PC-3 (cell line): ENCODE data around the gene GRIA4. TPM values are rescaled to one million over a fixed set of nuclear protein-coding genes. Genes with fewer than 3 reads are reported as not detected.

Experiments
- ATAC-seq: fragments of 200-7000 bp; cut with Tn5 transposase; 2 replicates; pipeline ENCODE4 v1.9.1; 2020; ENCODE audit warnings: mild to moderate bottlenecking, moderate library complexity
- BruUV-seq: library from RNA; stranded (reverse); fragments of 400-500 nt; replicated peaks from 2 replicates; lab custom pipeline; 2021; lab: Mats Ljungman, UMichigan
- CTCF ChIA-PET: fragments of 300-600 bp; sonication (Branson Sonifier 250); formaldehyde crosslinking; loops from one replicate; lab custom pipeline; 2022; ENCODE audit warnings: antibody characterized with exemption; lab: Charles Lee
- POLR2A ChIA-PET: fragments of 300-600 bp; sonication (Branson Sonifier 250); formaldehyde crosslinking; loops from one replicate; lab custom pipeline; 2022; ENCODE audit warnings: antibody characterized with exemption; ENCODE audit not compliant: unreplicated experiment; lab: Charles Lee
- DNase-seq: peaks from one replicate; pipeline ENCODE4 v3.0.0-alpha.2; 2015
- H2AFZ ChIP-seq: fragments of 300-600 bp; sonication (generic); 2 replicates; pipeline ENCODE4 v1.6.0; 2016; ENCODE audit warnings: antibody characterized with exemption, low read length
- H3F3A ChIP-seq: fragments of 300-600 bp; sonication (generic); one replicate; pipeline ENCODE4 v1.6.0; 2017; ENCODE audit warnings: antibody characterized with exemption, low read length, control low read depth, mild to moderate bottlenecking; ENCODE audit not compliant: unreplicated experiment
- H3K27ac ChIP-seq: fragments of 300-600 bp; sonication (generic); 2 replicates; pipeline ENCODE4 v1.5.1; 2016; ENCODE audit warnings: mild to moderate bottlenecking, low read length
- H3K27me3 ChIP-seq: fragments of 300-600 bp; sonication (generic); 2 replicates; pipeline ENCODE4 v1.6.1; 2016; ENCODE audit warnings: low read length, mixed read lengths
- H3K36me3 ChIP-seq: fragments of 300-600 bp; sonication (generic); 2 replicates; pipeline ENCODE4 v1.6.1; 2016; ENCODE audit warnings: low read depth, mixed run types, low read length, mixed read lengths
- H3K4me1 ChIP-seq: fragments of 300-600 bp; sonication (generic); 2 replicates; pipeline ENCODE4 v1.5.1; 2016; ENCODE audit warnings: low read length; ENCODE audit not compliant: insufficient read depth
- H3K4me2 ChIP-seq: fragments of 300-600 bp; sonication (generic); 2 replicates; pipeline ENCODE4 v1.6.0; 2016; ENCODE audit warnings: low read length
- H3K4me3 ChIP-seq: fragments of 300-600 bp; sonication (generic); 2 replicates; pipeline ENCODE4 v1.5.1; 2016; ENCODE audit warnings: mild to moderate bottlenecking, low read length, mixed read lengths
- H3K79me2 ChIP-seq: fragments of 300-600 bp; sonication (generic); 2 replicates; pipeline ENCODE4 v1.6.1; 2017; ENCODE audit warnings: low read length, mixed read lengths
- H3K9ac ChIP-seq: fragments of 300-600 bp; sonication (generic); 2 replicates; pipeline ENCODE4 v1.6.0; 2016; ENCODE audit warnings: mild to moderate bottlenecking, low read length
- H3K9me2 ChIP-seq: fragments of 300-600 bp; sonication (generic); replicated peaks from 2 replicates; pipeline ENCODE4 v1.6.1; 2016; ENCODE audit warnings: mixed run types, low read length, mixed read lengths
- H3K9me3 ChIP-seq: fragments of 300-600 bp; sonication (generic); 2 replicates; pipeline ENCODE4 v1.6.1; 2016; ENCODE audit warnings: low read length, mixed read lengths
- H4K20me1 ChIP-seq: fragments of 300-600 bp; sonication (generic); 2 replicates; pipeline ENCODE4 v1.6.1; 2016; ENCODE audit warnings: low read length, mixed read lengths
- CTCF ChIP-seq: fragments of 300-600 bp; sonication (generic); conservative IDR thresholded peaks from 2 replicates; pipeline ENCODE4 v1.5.1; 2017; ENCODE audit warnings: antibody characterized with exemption, low read depth, mild to moderate bottlenecking, low read length
- EZH2 ChIP-seq: fragments of 300-600 bp; sonication (generic); IDR thresholded peaks from one replicate; pipeline ENCODE4 v1.6.1; 2017; ENCODE audit warnings: antibody characterized with exemption, mild to moderate bottlenecking, low read length; ENCODE audit not compliant: unreplicated experiment
- EZH2phosphoT487 ChIP-seq: fragments of 300-600 bp; sonication (generic); IDR thresholded peaks from 2 replicates; pipeline ENCODE4 v1.6.1; 2018; ENCODE audit warnings: mild to moderate bottlenecking, antibody characterized with exemption, low read length, borderline replicate concordance
- intact Hi-C: fragments of 100-400 bp; cut with micrococcal nuclease; formaldehyde crosslinking; loops from 2 replicates; pipeline ENCODE4 v1.9.0; 2023
- total RNA-seq: library from RNA; depleted of rRNA; stranded (reverse); fragments of >200 nt; gene quantifications from 2 replicates; pipeline ENCODE4 v1.2.3, GENCODE V29; 2014

GRIA4 gene
- total RNA-seq, 1 experiment from 2014 or later, result not detected

- Histone ChIP-seq H3K27ac (no peak overlapping the region), H3K4me1 (peaks cover 21% of the 10 kb centered on the region), H3K9me2 (no peaks in the 10 kb centered on the region), H2AFZ (no peak overlapping the region), H3F3A (no peaks in the 10 kb centered on the region), H3K9me3 (no peaks in the 10 kb centered on the region), H3K36me3 (no peaks in the 10 kb centered on the region), H3K9ac (no peak overlapping the region), H4K20me1 (no peaks in the 10 kb centered on the region), H3K27me3 (no peaks in the 10 kb centered on the region), H3K79me2 (no peaks in the 10 kb centered on the region), H3K4me2 (no peak overlapping the region), H3K4me3 (no peak overlapping the region)
- BruUV-seq, result no TSS peak
- ChIA-PET CTCF (no interaction called here), POLR2A (no interaction called here)
- TF ChIP-seq CTCF (no peak), EZH2phosphoT487 (no peak)
- no peak for DNase-seq
- ATAC-seq, result no peak
- intact Hi-C loops, result no loop called here
These were observed 128.4 kb downstream of the GRIA4 start for GRCh38 chr11:105738251-105738650.

GRCh38 chr11:105738986-105739795 is 129.3 kb downstream of the GRIA4 start:
- CTCF ChIA-PET, result no interaction called here
- ATAC-seq (no peak), DNase-seq (no peak)
- BruUV-seq, result no TSS peak
- Histone ChIP-seq H3K27ac (no peak overlapping the region), H3K36me3 (no peaks in the 10 kb centered on the region), H3K4me2 (no peak overlapping the region), H2AFZ (no peak overlapping the region), H3K9ac (no peak overlapping the region), H3K4me3 (no peak overlapping the region), H3K27me3 (no peaks in the 10 kb centered on the region), H3F3A (no peaks in the 10 kb centered on the region), H4K20me1 (no peaks in the 10 kb centered on the region), H3K4me1 (peaks cover 21% of the 10 kb centered on the region), H3K9me2 (no peaks in the 10 kb centered on the region), H3K9me3 (no peaks in the 10 kb centered on the region), H3K79me2 (no peaks in the 10 kb centered on the region)
- intact Hi-C loops, result no loop called here
- no peak for TF ChIP-seq EZH2
- TF ChIP-seq CTCF, result no peak
- TF ChIP-seq EZH2phosphoT487, result no peak
- POLR2A ChIA-PET, result interaction anchor here (0.6 kb wide), 1 partner anchor 17 kb away, joined by 3 read pairs; no protein-coding TSS in a partner anchor
